Gastrocnemius medialis (tissue), 4 donors: ENCODE data around the gene GRAMD2A.

Experiments used
- POLR2A ChIP-seq, 2 donors: fragments of 450-650 bp; IDR thresholded peaks; one replicate each; pipeline ENCODE4 v1.6.1; 2017; ENCODE audit warnings: antibody characterized with exemption in 2 of 2, mild to moderate bottlenecking in 2 of 2, moderate library complexity in 2 of 2
- TF ChIP-seq, protein P1 (sequence below), 5 experiments: fragments of 450-650 bp in 3 of 5; fragments of 200-600 bp in 2 of 5; sonication (generic) in 2 of 5; IDR thresholded peaks in 4 of 5; conservative IDR thresholded peaks in 1 of 5; 1 replicate in 4 of 5; 2 replicates in 1 of 5; pipeline ENCODE4 v1.5.1; 2016 to 2019; ENCODE audit warnings: antibody characterized with exemption in 5 of 5, mild to moderate bottlenecking in 3 of 5, moderate library complexity in 3 of 5

DNA sequence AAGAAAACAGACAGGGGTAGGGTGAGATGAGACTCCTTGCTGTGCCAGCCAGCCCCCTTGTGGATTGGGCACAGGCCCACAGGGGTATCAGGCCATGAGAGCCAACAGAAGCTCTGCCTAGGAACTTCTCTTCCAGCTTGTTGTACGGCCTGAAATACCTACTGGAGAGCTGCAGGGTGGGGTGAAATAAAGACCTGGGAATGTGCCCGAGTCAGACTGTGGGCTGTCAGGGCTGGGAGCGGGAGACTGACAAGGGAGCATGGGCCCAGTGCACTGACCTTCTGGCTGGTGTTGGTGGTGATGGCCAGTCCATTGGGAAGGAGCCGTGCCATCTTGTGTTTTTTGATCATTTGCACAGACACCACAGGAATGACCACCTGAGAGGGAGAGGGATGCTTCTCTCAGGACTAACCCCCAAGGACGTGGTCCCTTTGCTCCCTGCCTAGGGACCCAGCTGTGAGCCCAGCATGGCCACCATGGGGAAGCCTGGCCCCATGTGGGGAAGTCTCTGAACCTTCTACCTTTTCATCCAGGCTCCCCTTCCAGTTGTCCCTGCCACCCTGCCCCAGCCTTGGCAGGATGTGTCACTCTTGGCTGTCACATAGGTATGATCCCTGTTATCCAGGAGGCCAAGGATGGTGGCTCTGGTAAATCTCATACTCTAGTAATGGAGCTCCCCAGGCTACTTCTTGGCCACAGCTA, 30.7 kb downstream of the GRAMD2A start:
- TF ChIP-seq POLR2A (IDR thresholded peaks at IDR 0.05): no peak
- TF ChIP-seq, protein P1, sequence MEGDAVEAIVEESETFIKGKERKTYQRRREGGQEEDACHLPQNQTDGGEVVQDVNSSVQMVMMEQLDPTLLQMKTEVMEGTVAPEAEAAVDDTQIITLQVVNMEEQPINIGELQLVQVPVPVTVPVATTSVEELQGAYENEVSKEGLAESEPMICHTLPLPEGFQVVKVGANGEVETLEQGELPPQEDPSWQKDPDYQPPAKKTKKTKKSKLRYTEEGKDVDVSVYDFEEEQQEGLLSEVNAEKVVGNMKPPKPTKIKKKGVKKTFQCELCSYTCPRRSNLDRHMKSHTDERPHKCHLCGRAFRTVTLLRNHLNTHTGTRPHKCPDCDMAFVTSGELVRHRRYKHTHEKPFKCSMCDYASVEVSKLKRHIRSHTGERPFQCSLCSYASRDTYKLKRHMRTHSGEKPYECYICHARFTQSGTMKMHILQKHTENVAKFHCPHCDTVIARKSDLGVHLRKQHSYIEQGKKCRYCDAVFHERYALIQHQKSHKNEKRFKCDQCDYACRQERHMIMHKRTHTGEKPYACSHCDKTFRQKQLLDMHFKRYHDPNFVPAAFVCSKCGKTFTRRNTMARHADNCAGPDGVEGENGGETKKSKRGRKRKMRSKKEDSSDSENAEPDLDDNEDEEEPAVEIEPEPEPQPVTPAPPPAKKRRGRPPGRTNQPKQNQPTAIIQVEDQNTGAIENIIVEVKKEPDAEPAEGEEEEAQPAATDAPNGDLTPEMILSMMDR (IDR thresholded peaks at IDR 0.05 in 4 of 5, conservative IDR thresholded peaks at IDR 0.05 in 1 of 5): no peak
